Gastrocnemius medialis (tissue), 4 donors: ENCODE results near the gene TBP.

ENCODE experiments used
- POLR2A ChIP-seq, 2 donors: fragments of 450-650 bp; IDR thresholded peaks; one replicate each; pipeline ENCODE4 v1.6.1; 2017; ENCODE audit warnings: antibody characterized with exemption in 2 of 2, mild to moderate bottlenecking in 2 of 2, moderate library complexity in 2 of 2
- TF ChIP-seq, protein P1 (sequence below), 5 experiments: fragments of 450-650 bp in 3 of 5; fragments of 200-600 bp in 2 of 5; sonication (generic) in 2 of 5; IDR thresholded peaks in 4 of 5; conservative IDR thresholded peaks in 1 of 5; 1 replicate in 4 of 5; 2 replicates in 1 of 5; pipeline ENCODE4 v1.5.1; 2016 to 2019; ENCODE audit warnings: antibody characterized with exemption in 5 of 5, mild to moderate bottlenecking in 3 of 5, moderate library complexity in 3 of 5

DNA sequence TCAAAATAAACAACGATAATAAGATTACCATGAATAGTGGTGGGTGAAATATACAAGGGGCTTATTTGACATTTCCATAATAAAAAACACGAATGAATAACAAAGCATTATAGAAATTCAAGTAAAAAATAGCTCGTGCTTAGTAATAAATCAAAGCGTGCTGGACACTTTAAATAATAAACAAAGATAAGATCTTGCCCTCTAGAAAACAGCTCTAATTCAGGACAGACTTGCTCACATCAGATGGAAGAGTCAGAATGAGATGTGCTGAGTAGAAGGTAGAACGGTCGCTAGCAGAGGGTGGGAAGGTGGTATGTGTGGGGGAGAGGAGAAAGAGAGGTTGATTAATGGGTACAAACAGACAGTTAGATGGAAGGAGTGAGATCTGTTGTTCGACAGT lies 28.4 kb upstream of the TBP start:
- TF ChIP-seq POLR2A (IDR thresholded peaks at IDR 0.05): no peak
- TF ChIP-seq, protein P1, sequence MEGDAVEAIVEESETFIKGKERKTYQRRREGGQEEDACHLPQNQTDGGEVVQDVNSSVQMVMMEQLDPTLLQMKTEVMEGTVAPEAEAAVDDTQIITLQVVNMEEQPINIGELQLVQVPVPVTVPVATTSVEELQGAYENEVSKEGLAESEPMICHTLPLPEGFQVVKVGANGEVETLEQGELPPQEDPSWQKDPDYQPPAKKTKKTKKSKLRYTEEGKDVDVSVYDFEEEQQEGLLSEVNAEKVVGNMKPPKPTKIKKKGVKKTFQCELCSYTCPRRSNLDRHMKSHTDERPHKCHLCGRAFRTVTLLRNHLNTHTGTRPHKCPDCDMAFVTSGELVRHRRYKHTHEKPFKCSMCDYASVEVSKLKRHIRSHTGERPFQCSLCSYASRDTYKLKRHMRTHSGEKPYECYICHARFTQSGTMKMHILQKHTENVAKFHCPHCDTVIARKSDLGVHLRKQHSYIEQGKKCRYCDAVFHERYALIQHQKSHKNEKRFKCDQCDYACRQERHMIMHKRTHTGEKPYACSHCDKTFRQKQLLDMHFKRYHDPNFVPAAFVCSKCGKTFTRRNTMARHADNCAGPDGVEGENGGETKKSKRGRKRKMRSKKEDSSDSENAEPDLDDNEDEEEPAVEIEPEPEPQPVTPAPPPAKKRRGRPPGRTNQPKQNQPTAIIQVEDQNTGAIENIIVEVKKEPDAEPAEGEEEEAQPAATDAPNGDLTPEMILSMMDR (IDR thresholded peaks at IDR 0.05 in 4 of 5, conservative IDR thresholded peaks at IDR 0.05 in 1 of 5): no peak
